K562 (cell line): Measurements from ENCODE around the gene TXLNG. TPM values are rescaled to one million over a fixed set of nuclear protein-coding genes. Genes with fewer than 3 reads are reported as not detected.
A peak's percentile ranks its signal among the peaks of the same experiment; 100 is the strongest.

Experiments used
- CTCFL ChIP-seq: IDR thresholded peaks from 2 replicates; pipeline ENCODE4 v1.6.1; 2011; ENCODE audit warnings: borderline replicate concordance, low read depth, mild to moderate bottlenecking, moderate library complexity, low read length; ENCODE audit not compliant: insufficient read depth, poor library complexity, severe bottlenecking
- HDAC8 ChIP-seq: fragments of 450-650 bp; IDR thresholded peaks from 2 replicates; pipeline ENCODE4 v1.6.1; 2016; ENCODE audit warnings: mild to moderate bottlenecking, missing genetic modification characterization, moderate library complexity, missing compliant biosample characterization
- KDM4B ChIP-seq, 2 experiments: fragments of 450-650 bp in 1 of 2; sonication (generic) in 1 of 2; IDR thresholded peaks; 2 replicates each; pipeline ENCODE4 v1.6.1; 2016 to 2017; ENCODE audit warnings: borderline replicate concordance in 2 of 2, antibody characterized with exemption in 1 of 2, low read depth in 1 of 2, mild to moderate bottlenecking in 1 of 2
- OTX1 ChIP-seq: fragments of 450-650 bp; formaldehyde crosslinking; IDR thresholded peaks from 2 replicates; pipeline ENCODE4 v1.4.0; 2022; ENCODE audit warnings: mild to moderate bottlenecking
- REST ChIP-seq, 2 experiments: fragments of 450-650 bp; formaldehyde crosslinking in 1 of 2; IDR thresholded peaks; 2 replicates each; pipeline versions ENCODE4 v1.4.0 to v1.6.1; 2014 to 2020; ENCODE audit warnings: mild to moderate bottlenecking in 2 of 2, borderline replicate concordance in 1 of 2, low read depth in 1 of 2
- polyA plus RNA-seq, 8 experiments: library from polyadenylated mRNA; depleted of rRNA in 4 of 8; stranded (reverse) in 5 of 8; unstranded in 3 of 8; fragments of >200 nt; fragmentation: Nextera tagmentation in 2 of 8; fragmentation: Illumina TruSeq in 1 of 8; extraction: Ambion mirVana in 2 of 8; extraction: Trizol in 1 of 8; gene quantifications; 2 replicates each; pipeline versions ENCODE4 v1.2.1 to v1.2.3, GENCODE V29; 2011 to 2014; ENCODE audit warnings: inconsistent platforms in 1 of 8, missing spikeins in 1 of 8
- total RNA-seq, 7 experiments: library from RNA; depleted of rRNA in 6 of 7; stranded (reverse); fragments of >200 nt in 6 of 7; fragmentation: Illumina TruSeq in 2 of 7; extraction: Trizol in 2 of 7; gene quantifications; 2 replicates each; pipeline versions ENCODE4 v1.2.1 to v1.2.3, GENCODE V29; 2011 to 2021; ENCODE audit warnings: low replicate concordance in 1 of 7
- TF ChIP-seq, protein P1 (sequence below): fragments of 450-650 bp; IDR thresholded peaks from 2 replicates; pipeline ENCODE4 v1.6.1; 2016; ENCODE audit warnings: low read depth

Gene TXLNG
- total and polyA plus RNA-seq, 9 of the 15 experiments (the other 6 are each of a cell fraction or from before 2014, with no cell fraction given), result 13.1 to 47.0 (median 31.6) TPM

DNA sequence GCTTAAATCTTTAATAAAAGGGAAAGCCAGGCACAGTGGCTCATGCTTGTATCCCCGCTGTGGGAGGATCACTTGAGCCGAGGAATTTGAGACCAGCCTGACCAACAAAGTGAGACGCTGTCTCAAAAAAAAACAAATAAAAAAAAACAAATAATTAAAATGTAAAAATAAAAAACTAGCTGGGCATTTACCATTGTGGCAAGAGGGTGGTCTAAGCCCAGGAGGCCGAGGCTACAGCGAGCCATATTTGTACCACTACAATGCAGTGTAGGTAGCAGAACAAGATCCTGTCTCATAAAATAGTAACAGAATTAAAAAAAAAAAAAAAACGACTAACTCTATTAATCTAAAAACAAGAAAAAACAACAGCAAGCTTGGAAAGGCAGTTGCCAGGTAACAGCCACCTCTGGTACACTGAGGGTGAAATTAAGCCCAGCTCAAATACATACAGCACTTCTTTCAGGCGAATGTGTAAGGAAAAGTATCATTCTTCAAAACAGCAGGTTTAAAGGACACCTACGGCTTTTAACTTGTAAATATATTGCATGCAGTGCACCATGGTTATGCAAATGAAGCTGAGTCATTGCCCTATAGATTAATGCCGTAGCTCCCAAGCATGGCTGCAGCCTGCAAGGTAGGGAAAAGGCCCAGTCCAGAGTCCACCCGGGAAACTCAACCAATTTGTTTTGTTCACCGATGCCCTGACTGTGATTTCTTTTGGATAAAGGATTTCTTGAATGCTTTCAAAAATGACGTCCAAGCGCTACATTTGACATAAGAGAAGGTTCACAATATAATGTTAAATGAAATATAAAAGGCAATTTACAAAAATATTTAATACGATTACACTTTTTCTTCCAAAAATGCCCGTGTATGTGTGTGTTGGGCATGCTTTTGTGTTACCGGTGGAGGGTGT, 14.5 kb upstream of the TXLNG start (continued):
- TF ChIP-seq, protein P1, sequence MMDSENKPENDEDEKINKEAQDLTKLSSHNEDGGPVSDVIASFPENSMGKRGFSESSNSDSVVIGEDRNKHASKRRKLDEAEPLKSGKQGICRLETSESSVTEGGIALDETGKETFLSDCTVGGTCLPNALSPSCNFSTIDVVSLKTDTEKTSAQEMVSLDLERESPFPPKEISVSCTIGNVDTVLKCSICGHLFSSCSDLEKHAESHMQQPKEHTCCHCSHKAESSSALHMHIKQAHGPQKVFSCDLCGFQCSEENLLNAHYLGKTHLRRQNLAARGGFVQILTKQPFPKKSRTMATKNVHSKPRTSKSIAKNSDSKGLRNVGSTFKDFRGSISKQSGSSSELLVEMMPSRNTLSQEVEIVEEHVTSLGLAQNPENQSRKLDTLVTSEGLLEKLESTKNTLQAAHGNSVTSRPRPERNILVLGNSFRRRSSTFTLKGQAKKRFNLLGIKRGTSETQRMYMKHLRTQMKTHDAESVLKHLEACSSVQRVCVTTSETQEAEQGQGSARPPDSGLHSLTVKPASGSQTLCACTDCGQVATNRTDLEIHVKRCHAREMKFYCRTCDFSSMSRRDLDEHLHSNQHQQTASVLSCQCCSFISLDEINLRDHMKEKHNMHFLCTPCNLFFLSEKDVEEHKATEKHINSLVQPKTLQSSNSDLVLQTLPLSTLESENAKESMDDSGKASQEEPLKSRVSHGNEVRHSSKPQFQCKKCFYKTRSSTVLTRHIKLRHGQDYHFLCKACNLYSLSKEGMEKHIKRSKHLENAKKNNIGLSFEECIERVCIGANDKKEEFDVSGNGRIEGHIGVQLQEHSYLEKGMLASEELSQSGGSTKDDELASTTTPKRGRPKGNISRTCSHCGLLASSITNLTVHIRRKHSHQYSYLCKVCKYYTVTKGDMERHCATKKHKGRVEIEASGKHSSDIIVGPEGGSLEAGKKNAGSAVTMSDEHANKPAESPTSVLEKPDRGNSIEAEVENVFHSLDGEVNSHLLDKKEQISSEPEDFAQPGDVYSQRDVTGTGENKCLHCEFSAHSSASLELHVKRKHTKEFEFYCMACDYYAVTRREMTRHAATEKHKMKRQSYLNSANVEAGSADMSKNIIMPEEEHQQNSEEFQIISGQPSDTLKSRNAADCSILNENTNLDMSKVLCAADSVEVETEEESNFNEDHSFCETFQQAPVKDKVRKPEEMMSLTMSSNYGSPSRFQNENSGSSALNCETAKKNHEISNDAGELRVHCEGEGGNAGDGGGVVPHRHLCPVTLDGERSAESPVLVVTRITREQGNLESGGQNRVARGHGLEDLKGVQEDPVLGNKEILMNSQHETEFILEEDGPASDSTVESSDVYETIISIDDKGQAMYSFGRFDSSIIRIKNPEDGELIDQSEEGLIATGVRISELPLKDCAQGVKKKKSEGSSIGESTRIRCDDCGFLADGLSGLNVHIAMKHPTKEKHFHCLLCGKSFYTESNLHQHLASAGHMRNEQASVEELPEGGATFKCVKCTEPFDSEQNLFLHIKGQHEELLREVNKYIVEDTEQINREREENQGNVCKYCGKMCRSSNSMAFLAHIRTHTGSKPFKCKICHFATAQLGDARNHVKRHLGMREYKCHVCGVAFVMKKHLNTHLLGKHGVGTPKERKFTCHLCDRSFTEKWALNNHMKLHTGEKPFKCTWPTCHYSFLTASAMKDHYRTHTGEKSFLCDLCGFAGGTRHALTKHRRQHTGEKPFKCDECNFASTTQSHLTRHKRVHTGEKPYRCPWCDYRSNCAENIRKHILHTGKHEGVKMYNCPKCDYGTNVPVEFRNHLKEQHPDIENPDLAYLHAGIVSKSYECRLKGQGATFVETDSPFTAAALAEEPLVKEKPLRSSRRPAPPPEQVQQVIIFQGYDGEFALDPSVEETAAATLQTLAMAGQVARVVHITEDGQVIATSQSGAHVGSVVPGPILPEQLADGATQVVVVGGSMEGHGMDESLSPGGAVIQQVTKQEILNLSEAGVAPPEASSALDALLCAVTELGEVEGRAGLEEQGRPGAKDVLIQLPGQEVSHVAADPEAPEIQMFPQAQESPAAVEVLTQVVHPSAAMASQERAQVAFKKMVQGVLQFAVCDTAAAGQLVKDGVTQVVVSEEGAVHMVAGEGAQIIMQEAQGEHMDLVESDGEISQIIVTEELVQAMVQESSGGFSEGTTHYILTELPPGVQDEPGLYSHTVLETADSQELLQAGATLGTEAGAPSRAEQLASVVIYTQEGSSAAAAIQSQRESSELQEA, result no peak
- TF ChIP-seq KDM4B (IDR thresholded peaks at IDR 0.05; ENCODE audit: borderline replicate concordance in 2 of 2, low read depth in 1 of 2) (peak in 1 of 2 experiments; percentile 97; a peak in 2 of 4 replicates), CTCFL (no peak), OTX1 (peak; percentile 99), HDAC8 (tag) (no peak), REST (IDR thresholded peaks at IDR 0.05; ENCODE audit: borderline replicate concordance) (no peak), REST (CRISPR knock-in tag; IDR thresholded peaks at IDR 0.05; ENCODE audit: low read depth) (no peak)
